HCT116 (cell line): ENCODE data around the gene COL15A1. TPM values are rescaled to one million over a fixed set of nuclear protein-coding genes. Genes with fewer than 3 reads are reported as not detected.

ENCODE experiments used
- ATAC-seq: fragments of 200-7000 bp; cut with Tn5 transposase; 2 replicates; pipeline ENCODE4 v1.9.1; 2020; ENCODE audit warnings: mild to moderate bottlenecking, moderate library complexity
- BruUV-seq: library from RNA; stranded (reverse); fragments of 400-500 nt; replicated peaks from 2 replicates; lab custom pipeline; 2021; lab: Mats Ljungman, UMichigan
- CTCF ChIA-PET: fragments of 300-600 bp; sonication (Branson Sonifier 250); formaldehyde crosslinking; loops from one replicate; lab custom pipeline; 2021; ENCODE audit warnings: antibody characterized with exemption; lab: Charles Lee
- POLR2A ChIA-PET: fragments of 300-600, 350-600 bp; sonication (Branson Sonifier 250); formaldehyde crosslinking; loops from one replicate; lab custom pipeline; 2021; ENCODE audit warnings: antibody characterized with exemption; lab: Charles Lee
- RAD21 ChIA-PET, 2 experiments: fragments of 300-600 bp; sonication (Branson Sonifier 250); formaldehyde crosslinking; loops; one replicate each; lab custom pipeline; 2023; ENCODE audit warnings: low total read pairs in 2 of 2; ENCODE audit not compliant: uncharacterized antibody in 2 of 2, unreplicated experiment in 2 of 2, low non-redundant PET in 1 of 2; lab: Charles Lee
- DNase-seq: peaks from one replicate; pipeline ENCODE4 v3.0.0-alpha.2; 2010; ENCODE audit warnings: low read depth, low spot score
- H2AFZ ChIP-seq: fragments of 200-600 bp; shearing (Covaris generic), sonication (generic); 2 replicates; pipeline ENCODE4 v1.6.1; 2017; ENCODE audit warnings: low read depth, mixed run types, mixed read lengths, antibody characterized with exemption, low read length; ENCODE audit not compliant: poor library complexity, severe bottlenecking
- H3K27ac ChIP-seq: 2 replicates; pipeline ENCODE4 v1.5.1; 2012; ENCODE audit warnings: low read depth, low read length
- H3K27me3 ChIP-seq: fragments of 200-600 bp; sonication (generic); 2 replicates; pipeline ENCODE4 v1.6.1; 2016; ENCODE audit warnings: mixed run types, low read length, mixed read lengths; ENCODE audit not compliant: insufficient read depth
- H3K36me3 ChIP-seq, 2 experiments: fragments of 200-500 bp in 1 of 2; fragments of 200-600 bp in 1 of 2; sonication (Bioruptor generic) in 1 of 2; sonication (generic) in 1 of 2; 2 replicates each; pipeline versions ENCODE4 v1.5.1 to v1.6.1; 2014 to 2016; ENCODE audit warnings: low read length in 2 of 2, inconsistent platforms in 1 of 2, mixed read lengths in 1 of 2, mixed run types in 1 of 2; ENCODE audit not compliant: insufficient read depth in 2 of 2, control insufficient read depth in 1 of 2
- H3K4me1 ChIP-seq, 2 experiments: fragments of 200-600 bp in 1 of 2; sonication (generic) in 1 of 2; 2 replicates each; pipeline versions ENCODE4 v1.5.1 to v1.6.1; 2012 to 2017; ENCODE audit warnings: low read length in 2 of 2, inconsistent platforms in 1 of 2, mild to moderate bottlenecking in 1 of 2, mixed read lengths in 1 of 2, mixed run types in 1 of 2, moderate library complexity in 1 of 2; ENCODE audit not compliant: insufficient read depth in 2 of 2, control insufficient read depth in 1 of 2
- H3K4me2 ChIP-seq: fragments of 200-600 bp; sonication (generic); 2 replicates; pipeline ENCODE4 v1.6.1; 2017; ENCODE audit warnings: mixed run types, low read length, mixed read lengths
- H3K4me3 ChIP-seq, 2 experiments: fragments of 200-600 bp in 1 of 2; sonication (generic) in 1 of 2; replicated peaks in 1 of 2; 2 replicates each; pipeline ENCODE4 v1.5.1; 2011 to 2016; ENCODE audit warnings: low read length in 2 of 2, control low read depth in 1 of 2, low read depth in 1 of 2, mild to moderate bottlenecking in 1 of 2, mixed read lengths in 1 of 2, mixed run types in 1 of 2
- H3K79me2 ChIP-seq: fragments of 200-600 bp; sonication (generic); 2 replicates; pipeline ENCODE4 v1.6.1; 2017; ENCODE audit warnings: mild to moderate bottlenecking, mixed run types, low read length, moderate library complexity, mixed read lengths; ENCODE audit not compliant: insufficient read depth
- H3K9ac ChIP-seq: fragments of 200-600 bp; sonication (generic); 2 replicates; pipeline ENCODE4 v1.6.1; 2016; ENCODE audit warnings: low read length, mixed read lengths
- H3K9me2 ChIP-seq: fragments of 200-600 bp; sonication (generic), shearing (Covaris generic); 2 replicates; pipeline ENCODE4 v1.6.1; 2017; ENCODE audit warnings: mixed run types, mild to moderate bottlenecking, moderate library complexity; ENCODE audit not compliant: insufficient read depth
- H3K9me3 ChIP-seq, 2 experiments: fragments of 200-500 bp in 1 of 2; fragments of 200-600 bp in 1 of 2; sonication (Bioruptor generic) in 1 of 2; sonication (generic) in 1 of 2; 2 replicates each; pipeline ENCODE4 v1.6.1; 2014 to 2017; ENCODE audit warnings: low read length in 2 of 2, mixed read lengths in 2 of 2, inconsistent platforms in 1 of 2, low read depth in 1 of 2, mild to moderate bottlenecking in 1 of 2, mixed run types in 1 of 2, moderate library complexity in 1 of 2; ENCODE audit not compliant: control insufficient read depth in 1 of 2, insufficient read depth in 1 of 2
- H4K20me1 ChIP-seq: fragments of 200-600 bp; sonication (generic), shearing (Covaris generic); 2 replicates; pipeline ENCODE4 v1.6.1; 2017; ENCODE audit warnings: mixed run types, mild to moderate bottlenecking, moderate library complexity; ENCODE audit not compliant: insufficient read depth
- ATF3 ChIP-seq: IDR thresholded peaks from 2 replicates; pipeline ENCODE4 v1.6.1; 2012
- CBX3 ChIP-seq: IDR thresholded peaks from 2 replicates; pipeline ENCODE4 v1.6.1; 2012; ENCODE audit warnings: low read depth
- CEBPB ChIP-seq: IDR thresholded peaks from 2 replicates; pipeline ENCODE4 v1.6.1; 2012; ENCODE audit warnings: low read depth
- JUND ChIP-seq: IDR thresholded peaks from 2 replicates; pipeline ENCODE4 v1.6.1; 2012
- POLR2A ChIP-seq: IDR thresholded peaks from 2 replicates; pipeline ENCODE4 v1.7.0; 2011; ENCODE audit warnings: borderline replicate concordance; ENCODE audit not compliant: insufficient read depth, insufficient read length; ENCODE audit errors: extremely low read depth
- POLR2AphosphoS5 ChIP-seq: IDR thresholded peaks from 2 replicates; pipeline ENCODE4 v1.6.1; 2011; ENCODE audit warnings: mild to moderate bottlenecking, low read depth, low read length, moderate library complexity
- SIN3A ChIP-seq: IDR thresholded peaks from 2 replicates; pipeline ENCODE4 v1.6.1; 2012; ENCODE audit warnings: low read depth
- TCF7L2 ChIP-seq: IDR thresholded peaks from 2 replicates; pipeline ENCODE4 v1.7.0; 2011; ENCODE audit warnings: borderline replicate concordance, inconsistent platforms; ENCODE audit not compliant: insufficient read depth, insufficient read length; ENCODE audit errors: extremely low read depth
- ZBTB33 ChIP-seq: IDR thresholded peaks from 2 replicates; pipeline ENCODE4 v1.6.1; 2011; ENCODE audit warnings: mild to moderate bottlenecking, low read length, moderate library complexity; ENCODE audit not compliant: insufficient replicate concordance; ENCODE audit errors: extremely low read depth
- intact Hi-C: fragments of 100-400 bp; cut with micrococcal nuclease; formaldehyde crosslinking; loops from 2 replicates; pipeline ENCODE4 v1.10.0; 2022
- total RNA-seq: library from RNA; stranded (reverse); gene quantifications from one replicate; pipeline ENCODE4 v1.2.1, GENCODE V29; 2021; ENCODE audit not compliant: unreplicated experiment
- TF ChIP-seq, protein P1 (sequence below), 3 experiments: fragments of 200-600 bp in 1 of 3; sonication (generic) in 1 of 3; IDR thresholded peaks in 2 of 3; conservative IDR thresholded peaks in 1 of 3; 2 replicates each; pipeline ENCODE4 v1.5.1; 2012 to 2017; ENCODE audit warnings: low read depth in 2 of 3, low read length in 2 of 3, antibody characterized with exemption in 1 of 3, borderline replicate concordance in 1 of 3, control low read depth in 1 of 3, mild to moderate bottlenecking in 1 of 3, mixed read lengths in 1 of 3, mixed run types in 1 of 3, moderate library complexity in 1 of 3; ENCODE audit not compliant: insufficient read depth in 1 of 3

COL15A1 gene
- total RNA-seq, 1 experiment from 2014 or later: 0.15 TPM

DNA sequence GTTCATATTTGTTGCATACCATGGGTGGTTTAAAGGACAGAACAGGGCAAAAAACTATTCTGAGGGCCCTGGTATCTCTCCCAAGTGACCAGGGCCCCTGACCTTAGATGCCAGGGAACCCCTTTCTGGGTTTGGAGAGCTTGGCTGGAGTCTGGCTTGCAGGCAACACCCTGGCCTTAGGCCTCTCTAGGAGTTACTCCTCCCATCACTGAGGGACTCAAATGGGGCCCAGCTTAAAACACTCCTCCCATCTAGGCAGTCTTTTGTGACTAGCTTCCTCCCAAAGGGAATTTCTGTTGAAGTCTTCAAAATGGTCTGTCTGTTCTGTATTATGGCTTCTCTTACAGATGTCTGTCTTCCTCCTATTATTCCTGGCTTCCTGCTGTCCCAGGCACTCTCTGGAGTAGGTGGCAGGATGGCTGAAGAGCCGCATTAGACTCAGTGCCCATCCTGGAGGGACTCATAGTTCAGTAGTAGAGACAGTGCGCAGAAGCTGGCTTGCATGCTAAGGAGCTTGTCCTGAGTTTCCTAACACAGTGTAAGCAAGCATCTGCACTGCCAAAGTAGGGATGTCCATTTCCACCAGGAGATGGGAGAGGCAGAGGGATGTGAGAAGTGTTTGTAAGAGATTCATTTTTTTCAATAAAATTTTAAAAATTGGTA lies 10.0 kb downstream of the COL15A1 start:
- POLR2A ChIA-PET: no interaction called here
- no peak overlapping the region for H3K4me3 ChIP-seq
- ATAC-seq: no peak
- RAD21 ChIA-PET: no interaction called here
- no peak overlapping the region for H3K9ac ChIP-seq
- intact Hi-C loops: no loop called here
- BruUV-seq: no TSS peak
- no peaks in the 10 kb centered on the region for H3K27me3 ChIP-seq
- H3K36me3 ChIP-seq: no peaks in the 10 kb centered on the region
- H3K27ac ChIP-seq: no peak overlapping the region
- H3K9me2 ChIP-seq: no peaks in the 10 kb centered on the region
- H4K20me1 ChIP-seq: no peaks in the 10 kb centered on the region
- H3K4me1 ChIP-seq: no peaks in the 10 kb centered on the region
- no peak overlapping the region for H2AFZ ChIP-seq
- no peaks in the 10 kb centered on the region for H3K79me2 ChIP-seq
- CTCF ChIA-PET: no interaction called here
- DNase-seq: no peak
- no peak for TF ChIP-seq ATF3
- TF ChIP-seq POLR2A: no peak
- TF ChIP-seq ZBTB33: no peak
- TF ChIP-seq CBX3: no peak
- TF ChIP-seq CEBPB: no peak
- TF ChIP-seq, protein P1, sequence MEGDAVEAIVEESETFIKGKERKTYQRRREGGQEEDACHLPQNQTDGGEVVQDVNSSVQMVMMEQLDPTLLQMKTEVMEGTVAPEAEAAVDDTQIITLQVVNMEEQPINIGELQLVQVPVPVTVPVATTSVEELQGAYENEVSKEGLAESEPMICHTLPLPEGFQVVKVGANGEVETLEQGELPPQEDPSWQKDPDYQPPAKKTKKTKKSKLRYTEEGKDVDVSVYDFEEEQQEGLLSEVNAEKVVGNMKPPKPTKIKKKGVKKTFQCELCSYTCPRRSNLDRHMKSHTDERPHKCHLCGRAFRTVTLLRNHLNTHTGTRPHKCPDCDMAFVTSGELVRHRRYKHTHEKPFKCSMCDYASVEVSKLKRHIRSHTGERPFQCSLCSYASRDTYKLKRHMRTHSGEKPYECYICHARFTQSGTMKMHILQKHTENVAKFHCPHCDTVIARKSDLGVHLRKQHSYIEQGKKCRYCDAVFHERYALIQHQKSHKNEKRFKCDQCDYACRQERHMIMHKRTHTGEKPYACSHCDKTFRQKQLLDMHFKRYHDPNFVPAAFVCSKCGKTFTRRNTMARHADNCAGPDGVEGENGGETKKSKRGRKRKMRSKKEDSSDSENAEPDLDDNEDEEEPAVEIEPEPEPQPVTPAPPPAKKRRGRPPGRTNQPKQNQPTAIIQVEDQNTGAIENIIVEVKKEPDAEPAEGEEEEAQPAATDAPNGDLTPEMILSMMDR (IDR thresholded peaks at IDR 0.05 in 2 of 3, conservative IDR thresholded peaks at IDR 0.05 in 1 of 3; ENCODE audit: borderline replicate concordance in 1 of 3, insufficient read depth in 1 of 3, low read depth in 2 of 3, low read length in 2 of 3): no peak
- TF ChIP-seq POLR2AphosphoS5: no peak
- no peak for TF ChIP-seq TCF7L2
- no peak for TF ChIP-seq JUND
- no peak for TF ChIP-seq SIN3A
- H3K9me3 ChIP-seq: no peaks in the 10 kb centered on the region
- no peak overlapping the region for H3K4me2 ChIP-seq
